Measurements from ENCODE around the gene SLC6A1. TPM values are rescaled to one million over a fixed set of nuclear protein-coding genes. Genes with fewer than 3 reads are reported as not detected.

Gene SLC6A1
- total and polyA plus RNA-seq, 2 of the 4 experiments (the other 2 are of a cell fraction) = 0.02 TPM; not detected in 1

DNA sequence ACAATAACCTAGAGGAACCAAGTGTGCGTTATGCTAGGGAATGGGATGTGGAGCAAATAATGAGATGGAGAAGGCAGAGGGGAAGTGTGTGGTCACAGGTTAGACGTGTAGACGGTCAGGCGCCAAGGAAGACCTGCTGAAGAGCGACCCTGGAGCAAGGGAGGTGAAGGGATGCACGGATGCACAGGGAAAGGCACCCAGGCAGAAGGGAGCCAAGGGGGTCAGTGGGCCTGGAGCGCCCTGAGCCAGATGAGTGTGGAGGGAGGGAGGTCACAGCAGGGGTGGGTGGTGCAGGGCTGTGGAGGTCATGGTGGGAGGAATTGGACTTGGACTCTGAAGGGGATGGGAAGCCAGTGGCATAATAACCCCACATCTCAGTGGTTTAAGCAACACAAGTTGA lies 70.2 kb downstream of the SLC6A1 start:
- no peak overlapping the region for H3K4me3 ChIP-seq (ENCODE audit: insufficient read depth, low read depth, low read length)
- H3K79me1 ChIP-seq (ENCODE audit: low read depth in 1 of 2, low read length in 2 of 2) = no peaks in the 10 kb centered on the region
- H3K23ac ChIP-seq (ENCODE audit: low read depth, low read length) = no peak overlapping the region
- CTCF ChIA-PET = no interaction called here
- no peak overlapping the region for H3K14ac ChIP-seq (replicated peaks; ENCODE audit: low read depth, low read length)
- POLR2A ChIA-PET (ENCODE audit: unreplicated experiment) = no interaction called here
- no peaks in the 10 kb centered on the region for H3K9me1 ChIP-seq (ENCODE audit: insufficient read depth, low read length)
- in situ Hi-C loops (cut with MboI; ENCODE audit: low sequenced_read_pairs) = loop anchor here (5.0 to 10.0 kb wide), 3 partner anchors 275 to 592 kb away; no protein-coding TSS in a partner anchor
- no peak overlapping the region for H2BK120ac ChIP-seq (ENCODE audit: low read depth, low read length)
- no peak for ATAC-seq (ENCODE audit: low read depth)
- no peak overlapping the region for H3K4me2 ChIP-seq (ENCODE audit: low read depth, low read length)
- dilution Hi-C loops (cut with HindIII; ENCODE audit: low sequenced_read_pairs, unreplicated experiment) = no loop called here
- H4K5ac ChIP-seq (ENCODE audit: low read depth, low read length) = no peak overlapping the region
- 100% methylated on average over 1 of the region's 7 CpGs; no CpG with 5 or more reads in 1 of the 2 experiments for WGBS, 2 experiments (ENCODE audit: extremely low coverage in 2 of 2, insufficient read length in 1 of 2)
- H4K91ac ChIP-seq (ENCODE audit: insufficient read depth, low read depth, low read length) = no peak overlapping the region
- H3K18ac ChIP-seq (ENCODE audit: low read depth, low read length) = no peak overlapping the region
- H3K4ac ChIP-seq (ENCODE audit: low read depth, low read length) = no peak overlapping the region
- no peak overlapping the region for H2BK15ac ChIP-seq (ENCODE audit: low read depth, low read length)
- H3K56ac ChIP-seq (ENCODE audit: extremely low read depth, insufficient read depth, low read length) = no peak overlapping the region
- H3K9me3 ChIP-seq (ENCODE audit: control insufficient read depth, insufficient read depth, low read length) = peaks cover 7% of the 10 kb centered on the region
- H3K9ac ChIP-seq (ENCODE audit: low read depth, low read length) = no peak overlapping the region
- peaks cover 4% of the 10 kb centered on the region; the same call in 1 of the 2 replicates for H3K27me3 ChIP-seq (ENCODE audit: control insufficient read depth, insufficient read depth, low read length)
- H2BK5ac ChIP-seq (ENCODE audit: low read depth, low read length, poor library complexity, severe bottlenecking) = no peak overlapping the region
- H4K8ac ChIP-seq (ENCODE audit: low read depth in 2 of 2, low read length in 2 of 2) = no peak overlapping the region
- no peak overlapping the region for H3K27ac ChIP-seq (ENCODE audit: insufficient read depth, low read length)
- no peak for DNase-seq
- no peaks in the 10 kb centered on the region for H4K20me1 ChIP-seq (ENCODE audit: insufficient read depth, low read length)
- BruUV-seq (replicated peaks) = no TSS peak
- peaks cover 4% of the 10 kb centered on the region; the same call in 1 of the 2 replicates for H3K4me1 ChIP-seq (ENCODE audit: control insufficient read depth, insufficient read depth, low read length)
- H2BK20ac ChIP-seq (ENCODE audit: low read depth, low read length) = no peak overlapping the region
- no peaks in the 10 kb centered on the region for H3K36me3 ChIP-seq (ENCODE audit: control insufficient read depth, insufficient read depth, low read length)
- intact Hi-C loops (cut with micrococcal nuclease) = loop anchor here (5.0 kb wide), 1 partner anchor 150 kb away; no protein-coding TSS in a partner anchor
- H2AK9ac ChIP-seq (replicated peaks; ENCODE audit: low read depth, low read length, poor library complexity) = no peak overlapping the region
- no peak overlapping the region for H2AK5ac ChIP-seq (ENCODE audit: low read depth, low read length)
- no peak overlapping the region for H2AFZ ChIP-seq (replicated peaks; ENCODE audit: low read length, poor library complexity)
- TF ChIP-seq MAFK (IDR thresholded peaks at IDR 0.05; ENCODE audit: low read depth, low read length) (no peak), CHD1 (IDR thresholded peaks at IDR 0.05; ENCODE audit: low read depth, low read length) (no peak), MAZ (IDR thresholded peaks at IDR 0.05; ENCODE audit: borderline replicate concordance, low read depth, low read length) (no peak), RCOR1 (IDR thresholded peaks at IDR 0.05; ENCODE audit: insufficient replicate concordance, low read length) (no peak), NFE2L2 (IDR thresholded peaks at IDR 0.05; ENCODE audit: low read depth, low read length) (no peak), RAD21 (IDR thresholded peaks at IDR 0.05; ENCODE audit: low read length) (no peak), SMC3 (IDR thresholded peaks at IDR 0.05; ENCODE audit: low read depth, low read length) (no peak), RFX5 (IDR thresholded peaks at IDR 0.05; ENCODE audit: low read depth, low read length) (no peak), CEBPB (IDR thresholded peaks at IDR 0.05; ENCODE audit: low read depth, low read length) (no peak), BHLHE40 (IDR thresholded peaks at IDR 0.05; ENCODE audit: low read depth, low read length) (no peak), MXI1 (IDR thresholded peaks at IDR 0.05; ENCODE audit: borderline replicate concordance, low read depth, low read length) (no peak), FOS (IDR thresholded peaks at IDR 0.05; ENCODE audit: low read depth, low read length) (no peak), POLR2A (IDR thresholded peaks at IDR 0.05; ENCODE audit: low read depth, low read length) (no peak)
- TF ChIP-seq, protein P1, sequence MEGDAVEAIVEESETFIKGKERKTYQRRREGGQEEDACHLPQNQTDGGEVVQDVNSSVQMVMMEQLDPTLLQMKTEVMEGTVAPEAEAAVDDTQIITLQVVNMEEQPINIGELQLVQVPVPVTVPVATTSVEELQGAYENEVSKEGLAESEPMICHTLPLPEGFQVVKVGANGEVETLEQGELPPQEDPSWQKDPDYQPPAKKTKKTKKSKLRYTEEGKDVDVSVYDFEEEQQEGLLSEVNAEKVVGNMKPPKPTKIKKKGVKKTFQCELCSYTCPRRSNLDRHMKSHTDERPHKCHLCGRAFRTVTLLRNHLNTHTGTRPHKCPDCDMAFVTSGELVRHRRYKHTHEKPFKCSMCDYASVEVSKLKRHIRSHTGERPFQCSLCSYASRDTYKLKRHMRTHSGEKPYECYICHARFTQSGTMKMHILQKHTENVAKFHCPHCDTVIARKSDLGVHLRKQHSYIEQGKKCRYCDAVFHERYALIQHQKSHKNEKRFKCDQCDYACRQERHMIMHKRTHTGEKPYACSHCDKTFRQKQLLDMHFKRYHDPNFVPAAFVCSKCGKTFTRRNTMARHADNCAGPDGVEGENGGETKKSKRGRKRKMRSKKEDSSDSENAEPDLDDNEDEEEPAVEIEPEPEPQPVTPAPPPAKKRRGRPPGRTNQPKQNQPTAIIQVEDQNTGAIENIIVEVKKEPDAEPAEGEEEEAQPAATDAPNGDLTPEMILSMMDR (conservative IDR thresholded peaks at IDR 0.05; ENCODE audit: low read depth, low read length) = no peak
- TF ChIP-seq, protein P2, sequence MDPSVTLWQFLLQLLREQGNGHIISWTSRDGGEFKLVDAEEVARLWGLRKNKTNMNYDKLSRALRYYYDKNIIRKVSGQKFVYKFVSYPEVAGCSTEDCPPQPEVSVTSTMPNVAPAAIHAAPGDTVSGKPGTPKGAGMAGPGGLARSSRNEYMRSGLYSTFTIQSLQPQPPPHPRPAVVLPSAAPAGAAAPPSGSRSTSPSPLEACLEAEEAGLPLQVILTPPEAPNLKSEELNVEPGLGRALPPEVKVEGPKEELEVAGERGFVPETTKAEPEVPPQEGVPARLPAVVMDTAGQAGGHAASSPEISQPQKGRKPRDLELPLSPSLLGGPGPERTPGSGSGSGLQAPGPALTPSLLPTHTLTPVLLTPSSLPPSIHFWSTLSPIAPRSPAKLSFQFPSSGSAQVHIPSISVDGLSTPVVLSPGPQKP (IDR thresholded peaks at IDR 0.05; ENCODE audit: borderline replicate concordance, low read depth, low read length) = no peak
- TF ChIP-seq, protein P3, sequence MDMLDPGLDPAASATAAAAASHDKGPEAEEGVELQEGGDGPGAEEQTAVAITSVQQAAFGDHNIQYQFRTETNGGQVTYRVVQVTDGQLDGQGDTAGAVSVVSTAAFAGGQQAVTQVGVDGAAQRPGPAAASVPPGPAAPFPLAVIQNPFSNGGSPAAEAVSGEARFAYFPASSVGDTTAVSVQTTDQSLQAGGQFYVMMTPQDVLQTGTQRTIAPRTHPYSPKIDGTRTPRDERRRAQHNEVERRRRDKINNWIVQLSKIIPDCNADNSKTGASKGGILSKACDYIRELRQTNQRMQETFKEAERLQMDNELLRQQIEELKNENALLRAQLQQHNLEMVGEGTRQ (IDR thresholded peaks at IDR 0.05; ENCODE audit: low read depth, low read length) = no peak

Measured in IMR-90 (cell line).